Cerebellar nuclear complex (tissue), 1 donor: ENCODE measurements around the gene ZNF688.
"Not testable (repeated sequence)": the region's sequence is repeated elsewhere in the genome, so short reads cannot be mapped to it uniquely, and the experiment has no call there.

ENCODE experiments used
- DNase-seq, 2 experiments: peaks; one replicate each; lab custom pipeline; 2025; lab: John Stamatoyannopoulos, UW

ZNF688 gene

DNA sequence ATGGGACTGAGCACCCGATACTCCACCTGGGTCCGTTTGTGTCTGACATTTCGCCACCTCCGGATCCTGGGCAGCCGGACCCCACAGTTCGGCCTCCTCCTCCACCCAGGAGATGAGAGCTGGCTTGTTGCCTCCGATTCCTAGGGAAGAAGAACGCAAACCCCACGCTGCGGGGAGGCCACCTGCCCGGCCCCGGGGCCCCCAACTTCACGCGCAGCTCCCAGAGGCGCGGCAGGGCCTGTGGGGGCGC, 13.9 kb downstream of the ZNF688 start:
- no peak for DNase-seq

DNA sequence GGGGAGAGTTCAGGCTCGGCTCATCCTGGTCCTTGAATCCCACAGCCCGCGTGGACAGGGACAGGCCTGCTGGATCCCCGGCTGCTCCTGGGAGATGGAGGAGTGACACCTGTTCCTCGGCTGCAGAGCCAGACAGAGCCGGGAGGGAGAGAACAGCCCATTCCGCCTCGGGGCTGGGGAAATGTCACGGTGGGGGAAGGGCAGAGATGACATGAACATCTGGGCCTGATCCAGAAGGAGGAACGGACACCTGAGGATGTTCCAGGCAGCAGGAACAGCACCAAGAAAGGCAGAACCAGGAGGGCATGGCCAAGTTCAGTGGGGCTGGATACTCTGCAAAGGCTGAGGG, 15.4 kb downstream of the ZNF688 start:
- DNase-seq = no peak

DNA sequence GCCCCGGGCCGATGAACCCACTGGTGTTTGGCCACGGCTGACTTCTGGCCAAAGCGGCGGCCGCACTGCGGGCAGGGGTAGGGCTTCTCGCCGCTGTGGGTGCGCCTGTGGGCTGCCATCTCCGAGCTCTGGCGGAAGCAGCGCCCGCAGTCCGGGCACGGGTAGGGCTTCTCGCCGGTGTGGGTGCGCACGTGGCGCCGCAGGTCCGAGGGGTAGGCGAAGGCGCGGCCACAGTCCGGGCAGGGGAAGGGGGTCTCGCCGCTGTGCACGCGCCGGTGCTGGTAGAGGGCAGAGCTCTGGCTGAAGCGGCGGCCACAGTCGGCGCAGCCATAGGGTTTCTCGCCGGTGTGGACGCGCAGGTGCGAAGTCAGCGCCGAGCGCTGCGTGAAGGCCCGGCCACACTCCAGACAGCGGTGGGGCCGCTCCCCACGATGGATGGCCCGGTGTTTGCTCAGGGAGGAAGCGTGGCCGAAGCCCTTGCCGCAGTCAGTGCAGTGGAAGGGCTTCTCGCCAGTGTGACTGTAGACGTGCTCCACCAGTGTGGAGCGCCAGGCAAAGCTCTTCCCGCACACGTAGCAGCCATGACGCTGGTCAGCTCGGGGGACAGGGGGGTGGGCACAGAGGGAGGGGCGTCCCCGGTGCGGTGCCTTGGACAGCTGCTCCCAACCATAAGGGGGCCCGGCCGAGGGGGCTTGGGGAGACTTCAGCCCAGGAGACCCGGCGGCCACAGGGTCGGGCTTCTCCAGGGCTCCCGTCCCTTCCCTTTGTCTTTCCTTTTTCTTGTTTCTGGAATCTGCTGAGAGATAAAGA, 16.0 kb downstream of the ZNF688 start:
- DNase-seq = no peak

DNA sequence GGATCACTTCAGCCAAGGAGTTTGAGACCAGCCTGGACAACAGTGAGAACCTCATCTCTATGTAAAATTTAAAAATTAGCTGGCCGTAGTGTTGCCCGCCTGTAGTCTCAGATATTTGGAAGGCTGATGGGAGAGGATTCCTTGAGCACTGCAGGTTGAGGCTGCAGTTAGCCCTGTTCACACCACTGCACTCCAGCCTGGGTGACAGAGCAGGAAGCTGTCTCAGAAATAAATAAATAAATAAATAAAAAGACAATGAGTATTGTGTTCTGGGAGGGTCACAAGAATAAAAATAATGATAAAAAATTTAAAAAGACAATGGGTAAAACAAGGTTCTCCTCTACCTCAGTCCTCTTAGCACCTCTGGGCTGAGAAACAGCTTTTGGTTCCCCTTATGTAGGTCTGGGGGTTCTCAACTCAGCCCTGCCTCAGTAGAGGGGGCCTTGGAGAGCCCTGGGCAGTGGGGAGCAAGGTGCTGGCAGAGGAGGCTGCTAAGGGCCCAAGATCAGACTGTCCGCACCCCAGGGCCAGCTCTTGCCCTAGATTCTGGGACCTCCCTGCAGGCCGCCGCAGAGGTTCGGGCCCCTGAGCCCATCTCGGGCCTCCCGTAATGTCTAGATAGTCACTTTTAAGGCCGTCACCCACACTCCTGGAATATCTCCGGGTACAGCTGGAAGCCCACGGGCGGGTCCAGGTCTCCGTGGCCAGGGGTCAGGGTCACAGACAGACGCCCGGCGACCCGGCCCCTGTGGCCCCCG, 16.8 kb downstream of the ZNF688 start:
- DNase-seq = no peak

DNA sequence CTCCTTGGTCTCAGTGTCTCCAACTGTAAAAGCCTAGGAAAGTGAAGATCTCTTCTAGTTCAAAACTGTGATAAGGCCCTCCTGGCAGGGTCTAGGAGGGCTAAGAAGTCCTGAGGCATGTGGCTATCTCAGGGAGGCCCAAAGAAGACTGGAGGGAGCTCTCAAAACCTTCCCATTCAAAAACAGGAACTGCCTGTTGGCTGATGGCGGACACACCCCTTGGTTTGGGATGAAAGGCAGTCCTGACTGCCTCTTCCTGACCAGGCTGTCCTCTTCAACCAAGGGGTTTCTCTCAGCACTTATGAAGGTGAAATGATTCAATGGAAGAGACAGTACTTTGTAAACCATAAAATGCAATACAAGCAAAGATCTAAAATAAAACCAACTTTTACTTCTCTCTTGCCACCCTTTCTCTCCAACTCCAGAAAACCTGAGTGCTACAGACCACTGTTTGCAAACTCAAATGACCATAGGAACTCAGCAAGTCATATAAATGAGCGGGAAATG, 18.1 kb downstream of the ZNF688 start:
- DNase-seq = no peak

DNA sequence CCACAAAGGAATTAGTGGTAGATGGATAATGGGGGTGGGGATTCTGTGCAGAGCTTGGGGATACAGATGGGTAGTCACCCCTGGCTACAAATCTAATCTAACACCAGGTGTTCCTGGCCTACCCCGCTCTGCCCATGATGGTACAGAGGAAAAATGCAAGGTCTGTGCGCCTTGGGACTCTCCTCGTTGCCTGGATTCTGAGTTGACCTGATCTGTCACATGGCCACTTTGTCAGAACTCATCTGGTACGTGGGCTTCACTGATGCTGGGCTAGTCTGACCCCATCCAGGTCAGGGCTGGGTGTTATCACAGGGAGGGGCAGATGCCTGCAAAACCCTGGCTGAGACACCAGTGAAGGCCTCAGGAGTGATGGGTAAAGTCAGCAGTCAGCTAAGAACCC, 18.6 kb downstream of the ZNF688 start:
- DNase-seq = no peak

DNA sequence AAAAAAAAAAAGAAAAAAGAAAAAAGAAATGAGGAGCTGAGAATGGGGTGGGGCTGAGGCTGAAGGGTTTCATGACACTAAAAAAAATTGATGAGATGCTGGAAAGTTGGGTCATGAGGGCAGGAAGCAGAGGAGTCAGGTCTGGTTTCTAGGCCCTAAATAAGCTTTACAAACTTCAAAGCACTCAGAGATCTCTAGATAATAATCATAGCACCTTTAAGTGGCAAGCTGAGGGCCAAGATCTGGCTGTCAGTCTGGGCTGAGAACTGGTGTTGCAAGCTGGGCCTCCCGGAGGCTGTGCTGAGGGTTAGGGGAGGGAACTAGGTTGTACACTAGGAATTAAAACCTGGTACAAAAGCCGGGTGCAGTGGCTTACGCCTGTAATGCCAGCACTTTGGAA, 19.7 kb downstream of the ZNF688 start:
- DNase-seq = no peak

DNA sequence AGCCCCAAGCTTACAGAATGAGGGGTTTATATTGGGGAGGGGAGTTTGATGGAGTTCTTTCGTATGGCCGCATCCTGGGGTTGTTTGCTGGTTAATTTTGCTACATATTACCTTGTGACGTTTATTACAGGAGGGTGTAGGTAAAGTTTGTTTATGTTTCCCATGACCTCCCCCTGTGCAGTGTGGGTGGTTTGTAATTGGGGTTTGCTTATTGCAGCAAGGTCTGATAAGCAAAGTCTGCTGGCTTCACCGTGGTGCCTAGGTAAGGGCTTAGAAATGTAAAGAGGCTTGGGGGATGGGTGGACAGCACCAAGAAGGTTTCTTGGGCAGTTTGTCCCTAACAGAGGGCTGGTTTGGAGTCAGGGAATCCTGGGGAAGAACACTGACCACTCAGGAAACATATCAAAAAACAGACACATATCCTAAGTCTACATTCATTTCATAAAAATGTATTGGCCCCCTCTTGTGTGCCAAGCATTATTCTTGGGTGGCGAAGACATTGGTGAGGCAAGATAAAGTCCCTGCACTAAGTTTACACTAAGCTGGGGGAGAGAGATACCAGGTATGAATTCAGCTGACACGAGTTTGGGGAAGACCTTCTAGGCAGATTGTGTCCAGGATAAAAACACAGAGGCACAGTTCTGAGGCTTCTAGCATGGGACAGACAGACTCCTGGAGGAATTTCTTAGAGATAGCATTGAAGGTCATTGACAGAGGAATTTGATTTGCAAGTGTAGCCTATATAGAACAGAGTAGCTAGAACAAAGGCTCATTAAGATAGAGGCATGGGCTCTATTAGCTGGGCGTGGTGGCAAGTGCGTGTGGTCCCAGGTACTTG, 22.9 kb downstream of the ZNF688 start:
- DNase-seq = no peak

DNA sequence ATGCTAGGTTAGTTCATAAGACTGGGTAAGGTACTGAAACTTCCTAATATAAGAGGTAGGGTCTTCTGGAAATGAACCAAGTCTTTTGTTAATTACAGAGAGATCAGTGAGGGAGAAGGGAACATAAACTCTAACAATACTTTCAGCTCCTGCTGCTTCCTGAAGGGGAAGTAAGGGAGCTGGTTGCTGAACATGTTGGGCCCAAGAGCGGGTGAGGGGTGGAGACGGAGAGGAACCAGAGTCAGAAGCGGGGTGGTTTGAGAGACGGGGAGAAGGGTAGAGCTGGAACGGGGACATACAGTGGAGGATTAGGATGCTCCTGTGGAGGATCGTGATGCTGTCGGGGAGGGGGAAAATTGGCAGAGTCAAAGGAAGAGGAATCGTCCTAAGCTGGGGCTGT, 25.4 kb downstream of the ZNF688 start:
- no peak for DNase-seq

DNA sequence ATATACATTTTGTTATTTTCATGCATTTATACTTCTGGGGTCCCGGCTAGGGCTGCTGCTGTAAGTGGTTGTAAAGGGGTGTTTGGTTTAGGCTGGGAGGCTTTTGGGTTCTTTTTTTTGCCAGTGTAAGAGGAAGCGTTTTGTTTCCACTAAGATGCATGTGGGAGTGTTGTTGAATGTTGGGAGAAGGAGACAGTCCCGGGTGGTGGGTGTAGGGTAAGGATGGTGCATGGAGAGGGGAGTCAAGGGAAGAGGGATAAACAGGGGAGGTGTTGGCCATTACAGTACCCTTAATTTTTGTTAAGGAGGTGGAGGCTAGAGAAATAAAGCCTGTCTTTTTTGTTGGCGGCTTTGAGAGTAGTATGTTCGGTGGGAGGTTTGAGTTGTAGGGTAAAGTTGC, 28.4 kb downstream of the ZNF688 start:
- no peak for DNase-seq

DNA sequence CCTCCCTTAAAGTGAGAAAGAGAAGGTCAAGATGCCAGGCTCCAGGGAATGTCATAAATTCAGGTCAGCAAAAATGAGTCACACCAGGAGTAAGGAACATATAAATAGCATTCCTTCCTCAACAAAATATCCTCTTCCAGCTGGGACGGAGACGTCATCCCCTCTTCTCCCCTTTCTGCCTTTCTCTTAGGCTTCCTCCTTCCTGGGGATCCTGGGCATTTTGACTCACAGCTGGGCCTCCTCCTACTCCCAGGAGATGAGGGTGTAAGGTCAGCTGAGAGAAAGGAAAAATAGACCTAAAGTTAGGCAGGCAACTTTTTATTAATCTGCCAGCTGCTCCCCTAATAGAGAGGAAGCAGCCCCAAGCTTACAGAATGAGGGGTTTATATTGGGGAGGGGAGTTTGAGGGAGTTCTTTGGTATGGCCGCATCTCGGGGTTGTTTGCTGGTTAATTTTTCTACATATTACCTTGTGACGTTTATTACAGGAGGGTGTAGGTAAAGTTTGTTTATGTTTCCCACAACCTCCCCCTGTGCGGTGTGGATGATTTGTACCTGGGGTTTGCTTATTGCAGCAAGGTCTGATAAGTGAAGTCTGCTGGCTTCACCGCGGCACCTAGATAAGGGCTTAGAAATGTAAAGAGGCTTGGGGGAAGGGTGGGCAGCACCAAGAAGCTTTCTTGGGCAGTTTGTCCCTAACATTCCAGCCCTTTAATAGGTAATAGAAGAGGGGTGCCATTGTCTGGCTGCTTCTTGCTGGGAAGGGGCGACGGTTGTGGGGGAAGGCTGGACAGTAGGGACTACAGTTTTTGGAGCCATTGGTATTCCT, 29.8 kb downstream of the ZNF688 start:
- no peak for DNase-seq

DNA sequence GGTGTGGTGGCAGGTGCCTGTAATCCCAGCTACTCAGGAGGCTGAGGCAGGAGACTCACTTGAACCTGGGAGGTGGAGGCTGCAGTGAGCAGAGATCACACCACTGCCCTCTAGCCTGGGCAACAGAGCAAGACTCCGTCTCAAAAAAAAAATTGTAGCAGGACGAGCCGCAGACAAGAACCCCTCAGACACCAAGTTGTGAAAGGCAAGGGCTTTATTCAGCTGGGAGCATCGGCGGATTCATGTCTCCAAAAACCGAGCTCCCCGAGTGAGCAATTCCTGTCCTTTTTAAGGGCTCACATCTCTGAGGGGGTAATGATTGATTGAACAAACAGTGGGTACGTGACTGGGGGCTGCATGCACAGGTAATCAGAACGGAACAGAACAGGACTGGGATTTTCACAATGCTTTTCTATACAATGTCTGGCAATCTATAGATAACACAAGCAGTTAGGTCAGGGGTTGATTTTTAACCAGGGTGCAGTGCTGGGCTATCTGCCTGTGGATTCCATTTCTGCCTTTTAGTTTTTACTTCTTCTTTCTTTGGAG, 30.5 kb downstream of the ZNF688 start:
- DNase-seq = not testable (repeated sequence)

DNA sequence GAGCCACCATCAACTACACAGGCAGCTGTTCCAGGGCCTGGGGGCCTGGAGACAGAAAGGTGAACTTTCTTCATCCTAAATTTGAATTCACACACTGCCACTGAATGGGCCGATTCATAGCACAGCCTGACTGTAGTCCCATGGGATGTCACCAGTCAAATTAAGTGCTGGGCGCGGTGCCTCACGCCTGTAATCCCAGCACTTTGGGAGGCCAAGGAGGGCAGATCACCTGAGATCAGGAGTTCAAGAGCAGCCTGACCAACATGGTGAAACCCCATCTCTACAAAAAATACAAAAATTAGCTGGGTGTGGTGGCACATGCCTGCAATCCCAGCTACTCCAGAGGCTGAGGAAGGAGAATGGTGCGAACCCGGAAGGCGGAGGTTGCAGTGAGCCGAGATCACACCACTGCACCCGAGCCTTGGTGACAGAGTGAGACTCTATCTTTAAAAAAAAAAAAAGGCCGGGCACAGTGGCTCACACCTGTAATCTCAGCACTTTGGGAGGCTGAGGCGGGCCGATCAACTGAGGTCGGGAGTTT, 31.5 kb downstream of the ZNF688 start:
- not testable (repeated sequence) for DNase-seq

DNA sequence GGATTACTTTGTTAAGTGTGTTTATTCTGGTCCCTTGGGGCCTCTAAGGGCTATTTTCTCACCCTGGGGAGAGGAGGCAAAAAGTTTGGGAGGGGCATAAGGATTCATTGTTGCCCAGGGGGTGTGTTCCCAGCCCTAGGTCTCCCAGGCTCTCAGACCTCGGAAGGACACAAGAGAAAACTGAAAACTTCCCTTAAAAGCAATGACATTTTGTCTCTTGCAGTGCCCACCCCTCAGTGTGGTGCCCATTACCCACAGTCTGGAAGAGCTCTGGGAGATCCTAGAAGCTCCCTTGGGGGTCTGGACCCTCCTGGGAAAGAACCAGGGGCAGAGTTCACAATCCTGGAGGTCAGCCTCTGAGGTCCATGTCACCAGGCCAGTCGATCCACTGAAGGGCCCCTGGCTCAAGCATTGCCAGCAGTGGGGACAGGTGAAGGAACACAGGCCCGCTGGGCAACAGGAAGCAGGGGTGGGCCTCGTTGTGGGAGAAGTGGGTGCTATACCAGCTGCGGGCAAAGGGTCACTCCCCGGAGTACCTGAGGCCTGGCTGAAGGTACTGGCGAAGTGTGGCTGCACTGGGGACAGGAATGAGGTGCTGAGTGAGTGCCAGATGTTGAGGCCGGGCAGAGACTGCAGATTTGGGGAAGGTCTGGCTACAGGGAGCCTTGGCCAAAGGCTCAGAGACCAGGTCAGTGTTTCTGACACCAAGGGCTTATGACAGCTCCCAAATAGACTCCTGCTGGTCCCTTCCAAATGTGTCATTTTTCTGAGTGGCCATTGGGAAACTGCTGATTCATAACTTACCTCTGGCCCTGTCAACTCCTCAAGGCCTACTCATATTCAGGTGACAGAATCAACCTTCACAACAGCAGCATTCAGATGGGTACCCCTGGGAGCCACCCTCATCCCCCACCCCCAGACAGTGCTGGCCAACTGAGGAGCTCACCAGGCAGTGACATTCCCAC, 32.2 kb downstream of the ZNF688 start:
- DNase-seq = no peak

DNA sequence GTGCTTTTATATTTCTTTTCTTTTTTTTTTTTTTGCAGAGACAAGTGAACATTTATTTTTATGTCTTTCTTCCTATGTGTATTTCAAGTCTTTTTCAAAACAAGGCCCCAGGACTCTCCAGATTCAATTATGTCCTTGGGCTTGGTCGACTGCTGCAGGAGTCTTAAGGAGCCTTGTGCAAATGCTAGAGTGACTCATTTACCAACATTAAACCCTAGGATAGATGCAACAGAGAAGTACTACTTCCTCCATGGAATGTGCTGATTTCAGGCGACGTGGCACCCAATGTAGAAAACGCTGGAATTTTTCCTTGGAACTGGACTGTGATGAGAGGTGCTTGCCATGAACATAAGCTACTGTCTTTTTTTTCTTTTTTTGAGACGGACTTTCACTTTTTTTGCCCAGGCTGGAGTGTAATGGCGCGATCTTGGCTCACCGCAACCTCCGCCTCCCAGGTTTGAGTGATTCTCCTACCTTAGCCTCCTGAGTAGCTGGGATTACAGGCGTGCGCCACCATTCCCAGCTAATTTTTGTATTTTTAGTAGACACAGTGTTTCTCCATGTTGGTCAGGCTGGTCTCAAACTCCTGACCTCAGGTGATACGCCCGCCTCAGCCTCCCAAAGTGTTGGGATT, 35.0 kb downstream of the ZNF688 start:
- DNase-seq = not testable (repeated sequence)

DNA sequence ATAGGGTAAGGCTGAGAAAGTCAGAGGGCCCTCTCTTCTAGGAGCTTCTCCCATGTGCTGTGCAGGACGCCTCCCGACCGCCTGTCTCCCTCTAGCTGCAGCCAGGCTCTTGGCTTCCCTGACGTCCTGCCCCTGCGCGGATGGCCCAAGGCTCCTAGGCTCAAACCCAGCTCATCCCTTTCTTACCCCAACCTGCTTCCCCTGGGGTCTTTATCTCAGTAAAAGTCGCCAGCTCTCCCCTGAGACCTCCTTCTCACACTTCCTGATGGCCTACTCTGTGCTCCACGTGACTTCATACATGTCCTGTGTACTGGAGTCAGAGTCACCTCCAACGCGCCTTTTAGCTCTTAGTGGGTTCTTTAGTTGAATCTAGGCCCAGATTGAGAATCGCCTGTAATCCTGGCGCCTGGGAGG, 35.7 kb downstream of the ZNF688 start:
- no peak for DNase-seq

DNA sequence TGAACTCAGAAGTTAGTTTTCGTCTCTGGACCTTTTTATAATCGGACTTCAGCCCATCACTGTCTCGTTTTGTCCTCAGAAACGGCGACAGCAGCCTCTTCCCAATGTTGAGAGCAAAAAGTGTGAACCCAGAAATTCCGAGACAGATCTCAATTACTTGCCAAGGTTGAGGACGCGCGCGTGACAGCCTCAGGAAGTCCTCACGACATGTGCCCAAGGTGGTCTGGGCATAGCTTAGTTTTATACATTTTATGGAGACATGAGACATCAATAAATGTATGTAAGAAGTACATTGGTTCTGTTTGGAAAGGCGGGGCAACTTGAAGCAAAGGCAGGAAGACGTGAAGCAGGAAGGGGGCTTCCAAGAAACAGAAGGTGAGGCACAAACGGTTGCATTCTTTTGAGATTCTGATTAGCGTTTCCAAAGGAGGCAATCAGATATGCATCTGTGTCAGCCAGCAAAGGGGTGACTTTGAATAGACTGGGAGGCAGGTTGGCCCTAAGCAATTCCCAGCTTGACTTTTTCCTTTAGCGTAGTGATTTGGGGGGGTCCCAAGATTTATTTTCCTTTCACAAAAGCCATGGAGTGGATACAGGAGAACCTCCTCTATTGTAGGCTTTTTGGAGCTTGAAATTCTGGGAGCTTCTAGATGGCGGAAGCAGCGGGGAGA, 36.3 kb downstream of the ZNF688 start:
- DNase-seq = no peak

DNA sequence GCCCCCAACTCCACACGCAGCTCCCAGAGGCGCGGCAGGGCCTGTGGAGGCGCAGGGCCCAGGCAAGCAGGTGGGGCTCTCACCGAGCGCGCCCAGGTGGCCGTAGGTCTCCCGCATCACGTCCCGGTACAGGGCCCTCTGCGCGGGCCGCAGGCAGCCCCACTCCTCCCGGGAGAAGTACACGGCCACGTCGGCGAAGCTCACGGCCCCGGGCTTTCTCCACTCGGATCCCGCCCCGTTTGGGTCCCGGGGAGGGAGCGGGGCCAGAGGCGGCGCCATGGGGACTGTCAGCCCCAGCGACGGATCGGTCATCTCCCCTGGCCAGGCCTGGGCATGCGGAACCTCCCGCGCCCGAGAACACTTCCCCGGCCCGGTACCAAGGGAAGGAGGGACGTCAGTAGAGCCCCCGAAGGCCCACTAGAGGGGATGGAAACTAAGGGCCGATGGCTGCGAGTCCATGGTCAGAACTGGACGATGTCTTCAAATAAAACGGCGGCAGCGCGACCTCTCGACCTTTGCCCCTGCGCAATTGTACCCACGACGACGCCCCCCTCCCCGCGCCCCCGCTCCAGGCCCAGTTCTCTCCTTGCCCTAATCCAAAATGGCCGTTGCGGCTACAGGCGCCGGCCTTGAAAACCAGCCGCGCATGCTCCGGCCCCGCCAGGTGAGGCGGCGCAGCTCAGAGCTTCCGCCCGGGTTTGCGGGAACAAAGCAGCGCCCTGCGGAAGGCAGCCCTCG, 37.0 kb downstream of the ZNF688 start, which contains the start of gene ZNF747:
TSS of gene ZNF747 (minus strand) at position 491 of the 738 bp plus-strand sequence. CDS start at position 312, 179 bp downstream.
- DNase-seq = peak; percentile 13 to 63
